Adipose tissue (tissue), 3 donors: ENCODE results near the gene EXOC1L. TPM values are rescaled to one million over a fixed set of nuclear protein-coding genes. Genes with fewer than 3 reads are reported as not detected.
"Not testable (repeated sequence)": the region's sequence is repeated elsewhere in the genome, so short reads cannot be mapped to it uniquely, and the experiment has no call there.

Source experiments
- H3K27ac ChIP-seq: one replicate; pipeline ENCODE4 v1.5.1; 2013; ENCODE audit warnings: low read depth, low read length
- WGBS, 3 donors: extraction: QIAGEN DNeasy Blood & Tissue Kit; methylation state at CpG; one replicate each; pipeline ENCODE4 v1.1.7; 2013; 5-methylcytosine and 5-hydroxymethylcytosine counted together
- polyA plus RNA-seq, 3 donors: library from polyadenylated mRNA; stranded (reverse); fragments of 200-250 nt; gene quantifications; one replicate each; pipeline ENCODE4 v1.2.3, GENCODE V29; 2013
- donor health status: healthy with polysubstance abuse.
- donor health status: Bipolar disorder and iron deficiency.
- donor health status: healthy.

Gene EXOC1L
- polyA plus RNA-seq, 3 donors, result 0.07 to 1.9 (median 0.33) TPM

DNA sequence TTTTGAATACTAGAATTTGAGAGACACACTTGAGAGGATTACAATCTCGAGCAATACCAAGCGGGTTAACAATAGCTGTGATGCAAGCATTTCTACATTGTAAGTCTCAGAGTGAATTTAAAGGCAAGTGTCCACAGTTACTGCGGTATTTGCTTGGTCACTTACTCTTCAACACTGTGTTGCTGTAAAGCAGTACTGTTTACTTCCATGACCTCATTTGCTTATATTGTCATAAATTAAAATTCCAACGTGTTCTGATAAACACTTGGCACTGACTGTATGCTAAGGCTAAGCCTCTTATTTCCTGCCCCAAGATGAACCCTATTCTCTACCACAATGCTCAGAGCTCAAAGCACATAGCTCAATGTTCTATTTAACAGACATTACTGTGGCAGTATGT lies 11.1 kb downstream of the EXOC1L start:
- 50 to 62% (median 58%) methylated on average over 4 of the region's 4 CpGs for WGBS, 3 donors
- no peak overlapping the region for H3K27ac ChIP-seq

DNA sequence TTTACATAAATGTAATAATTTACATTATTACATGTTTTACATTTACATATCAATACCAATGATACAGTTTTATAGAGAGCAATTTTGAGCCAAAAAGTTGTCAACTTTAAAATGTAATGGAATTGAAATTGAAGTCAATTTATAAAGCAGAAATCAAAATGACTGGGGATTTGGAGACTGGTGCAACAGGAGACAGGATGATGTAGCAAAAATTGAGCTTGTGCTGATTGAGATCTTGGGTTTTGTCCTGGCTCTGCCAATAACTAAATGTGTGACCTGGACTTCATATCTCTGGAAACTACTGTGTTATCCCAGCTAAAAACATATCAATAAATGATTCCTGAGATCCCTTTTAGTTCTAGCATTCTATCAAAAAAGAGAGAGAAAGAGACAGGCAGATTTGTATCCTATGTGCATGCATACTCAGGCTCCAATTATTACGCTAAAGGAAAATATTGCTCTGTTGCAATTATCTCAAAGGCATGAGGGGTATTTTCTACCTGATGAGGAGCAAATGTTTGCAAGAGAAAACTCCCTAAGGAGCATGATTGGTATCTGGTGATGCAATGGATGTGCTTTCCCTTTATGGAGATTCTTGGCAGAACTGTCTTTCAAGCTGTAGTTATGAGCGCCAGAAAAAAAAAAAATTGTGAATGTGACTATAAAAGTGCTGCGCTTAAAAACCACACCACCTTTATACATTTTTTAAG lies 14.7 kb downstream of the EXOC1L start:
- H3K27ac ChIP-seq, result no peak overlapping the region
- 86 to 88% (median 87%) methylated on average over 3 of the region's 3 CpGs for WGBS, 3 donors

GRCh38 chr4:55837903-55838302 lies 18.3 kb downstream of the EXOC1L start:
- WGBS, 3 donors, result 67 to 79% (median 70%) methylated on average over 1 of the region's 1 CpG
- no peak overlapping the region for H3K27ac ChIP-seq

DNA sequence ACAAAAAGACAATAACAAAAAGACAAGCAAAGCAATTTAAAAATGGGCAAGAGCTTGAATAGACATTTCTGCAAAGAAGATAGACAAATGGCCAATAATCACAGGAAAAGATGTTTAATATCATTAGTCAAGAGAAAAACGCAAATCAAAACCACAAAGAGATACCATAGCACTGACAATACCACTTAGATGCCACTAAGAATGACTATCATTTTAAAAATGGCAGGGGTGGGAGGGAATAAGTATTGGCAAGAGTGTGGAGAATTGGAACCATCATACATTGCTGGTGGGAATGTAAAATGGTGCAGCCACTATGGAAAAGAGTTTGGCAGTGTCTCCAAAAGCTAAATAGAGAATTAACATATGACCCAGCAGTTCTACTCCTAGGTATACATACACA lies 18.8 kb downstream of the EXOC1L start:
- no peak overlapping the region for H3K27ac ChIP-seq
- WGBS, 3 donors, result 69 to 75% (median 73%) methylated on average over 1 of the region's 1 CpG

DNA sequence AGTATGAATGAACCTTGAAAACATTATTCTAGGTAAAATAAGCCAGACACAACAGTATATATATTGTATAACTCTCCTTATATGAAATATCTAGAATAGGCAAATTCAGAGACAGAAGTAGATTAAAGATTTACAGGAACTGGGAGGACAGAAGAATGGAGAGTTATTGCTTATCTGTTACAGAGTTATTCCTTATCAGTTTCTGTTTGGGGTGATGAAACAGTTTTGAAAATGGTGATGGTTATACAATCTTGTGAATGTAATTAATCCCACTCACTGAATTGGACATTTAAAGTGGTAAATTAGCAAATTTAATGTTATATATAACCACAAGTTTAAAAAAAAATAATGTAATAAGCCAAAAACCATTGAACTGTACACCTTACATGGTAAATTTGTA lies 19.4 kb downstream of the EXOC1L start:
- no peak overlapping the region for H3K27ac ChIP-seq

DNA sequence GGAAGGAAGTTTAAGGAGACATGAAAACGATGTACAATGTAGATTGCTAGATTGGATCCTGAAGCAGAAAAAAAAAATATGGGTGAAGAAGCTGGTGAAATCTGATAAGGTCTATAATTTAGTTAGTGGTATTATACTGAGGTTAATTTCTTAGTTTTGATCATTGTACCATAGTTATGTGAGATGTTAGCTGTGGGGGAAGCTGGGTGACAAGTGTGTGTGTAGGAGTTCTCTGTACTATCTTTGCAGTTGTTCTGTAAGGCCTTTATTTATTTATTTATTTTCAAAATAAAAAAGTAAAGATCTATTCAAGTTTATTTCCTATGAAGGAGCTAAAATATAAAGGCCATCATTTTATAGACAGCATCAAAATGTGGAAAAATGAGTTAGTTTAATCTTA lies 21.4 kb downstream of the EXOC1L start:
- H3K27ac ChIP-seq, result no peak overlapping the region
- 87 to 95% (median 92%) methylated on average over 1 of the region's 1 CpG for WGBS, 3 donors

DNA sequence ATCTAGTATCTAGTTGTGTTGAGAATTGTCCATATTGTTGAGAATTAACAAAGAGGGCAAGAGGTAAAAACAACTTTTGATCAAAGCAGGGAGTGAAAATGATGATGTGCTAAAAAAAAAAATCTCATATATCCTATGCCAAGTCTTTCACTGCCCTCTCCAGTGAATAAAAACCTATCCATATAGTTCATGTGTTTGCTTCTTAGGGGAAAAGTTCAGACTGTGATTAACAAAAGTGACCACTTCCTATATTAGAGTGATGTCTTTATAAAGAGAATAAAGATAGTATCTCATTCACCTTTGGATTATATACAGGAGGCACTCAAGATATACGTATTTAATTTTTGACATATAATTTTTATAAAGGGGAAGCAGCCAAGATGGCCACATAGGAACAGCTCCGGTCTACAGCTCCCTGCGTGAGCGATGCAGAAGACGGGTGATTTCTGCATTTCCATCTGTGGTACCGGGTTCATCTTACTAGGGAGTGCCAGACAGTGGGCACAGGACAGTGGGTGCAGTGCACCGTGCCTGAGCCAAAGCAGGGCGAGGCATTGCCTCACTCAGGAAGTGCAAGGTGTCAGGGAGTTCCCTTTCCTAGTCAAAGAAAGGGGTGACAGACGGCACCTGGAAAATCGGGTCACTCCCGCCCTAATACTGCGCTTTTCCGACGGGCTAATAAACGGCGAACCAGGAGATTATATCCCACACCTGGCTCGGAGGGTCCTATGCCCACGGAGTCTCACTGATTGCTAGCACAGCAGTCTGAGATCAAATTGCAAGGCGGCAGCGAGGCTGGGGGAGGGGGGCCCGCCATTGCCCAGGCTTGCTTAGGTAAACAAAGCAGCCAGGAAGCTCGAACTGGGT lies 22.0 kb downstream of the EXOC1L start:
- not testable (repeated sequence) for H3K27ac ChIP-seq
- 73 to 86% (median 81%) methylated on average over 18 to 21 of the region's 22 CpGs for WGBS, 3 donors

GRCh38 chr4:55842312-55842711 lies 22.7 kb downstream of the EXOC1L start:
- not testable (repeated sequence) for H3K27ac ChIP-seq
- WGBS, 3 donors, result 72 to 82% (median 78%) methylated on average over 8 to 9 of the region's 10 CpGs

GRCh38 chr4:55849724-55850123 lies 30.1 kb downstream of the EXOC1L start:
- WGBS, 3 donors, result 62 to 75% (median 73%) methylated on average over 9 of the region's 9 CpGs
- H3K27ac ChIP-seq, result no peak overlapping the region

- 58 to 77% (median 66%) methylated on average over 6 of the region's 6 CpGs for WGBS, 3 donors
- H3K27ac ChIP-seq, result no peak overlapping the region
Measured at GRCh38 chr4:55851885-55852284, 32.3 kb downstream of the EXOC1L start.

GRCh38 chr4:55853484-55854046 lies 34.0 kb downstream of the EXOC1L start, which contains the start of gene EXOC1:
EXOC1 (plus strand) TSS chr4:55853648; CDS start chr4:55858324, 4,676 bp downstream.
- no peak within 1 kb of the TSS for H3K27ac ChIP-seq
- WGBS, 3 donors, result 0% methylated on average over 50 of the region's 50 CpGs

DNA sequence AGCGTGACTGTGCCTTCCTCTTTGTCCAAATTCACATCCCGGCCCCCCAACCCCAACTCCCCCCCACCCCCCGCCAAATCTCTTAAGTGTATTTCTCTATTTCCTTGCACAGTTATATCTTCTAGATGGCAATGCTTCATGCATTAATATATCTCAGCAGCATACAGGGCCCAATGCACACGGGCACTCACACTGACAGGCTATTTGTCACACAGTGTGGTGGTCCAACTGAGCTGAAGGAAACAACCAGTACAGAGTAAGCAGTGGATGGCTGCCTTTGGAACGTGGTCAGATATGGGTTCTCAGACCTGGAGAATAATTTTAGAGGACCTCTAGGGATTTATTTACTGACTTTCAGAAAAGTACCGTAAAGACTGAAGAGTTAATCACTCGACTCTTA lies 34.5 kb downstream of the EXOC1L start:
- H3K27ac ChIP-seq, result no peak overlapping the region
- WGBS, 3 donors, result 8 to 13% (median 13%) methylated on average over 7 of the region's 7 CpGs

DNA sequence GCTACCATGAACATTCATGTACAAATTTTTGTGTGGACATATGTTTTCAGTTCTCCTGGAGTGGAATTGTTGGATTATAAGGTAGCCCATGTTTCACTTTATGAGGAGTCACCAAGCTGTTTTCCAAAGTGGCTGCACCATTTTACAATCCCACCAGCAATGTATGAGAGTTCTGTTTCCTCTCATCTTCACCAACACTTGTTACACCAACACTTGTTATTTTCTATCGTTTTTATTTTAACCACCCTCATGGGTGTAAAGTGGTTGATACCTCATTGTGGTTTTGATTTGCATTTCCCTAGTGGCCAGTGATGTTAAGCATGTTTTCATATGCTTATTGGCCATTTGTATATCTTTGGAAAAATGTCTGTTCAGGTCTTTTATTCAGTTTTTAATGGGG lies 38.0 kb downstream of the EXOC1L start:
- 84 to 96% (median 88%) methylated on average over 1 of the region's 1 CpG for WGBS, 3 donors
- no peak overlapping the region for H3K27ac ChIP-seq

- 64 to 92% (median 72%) methylated on average over 2 of the region's 2 CpGs for WGBS, 3 donors
- H3K27ac ChIP-seq, result no peak overlapping the region
Measured at GRCh38 chr4:55859711-55860110, 40.1 kb downstream of the EXOC1L start.

DNA sequence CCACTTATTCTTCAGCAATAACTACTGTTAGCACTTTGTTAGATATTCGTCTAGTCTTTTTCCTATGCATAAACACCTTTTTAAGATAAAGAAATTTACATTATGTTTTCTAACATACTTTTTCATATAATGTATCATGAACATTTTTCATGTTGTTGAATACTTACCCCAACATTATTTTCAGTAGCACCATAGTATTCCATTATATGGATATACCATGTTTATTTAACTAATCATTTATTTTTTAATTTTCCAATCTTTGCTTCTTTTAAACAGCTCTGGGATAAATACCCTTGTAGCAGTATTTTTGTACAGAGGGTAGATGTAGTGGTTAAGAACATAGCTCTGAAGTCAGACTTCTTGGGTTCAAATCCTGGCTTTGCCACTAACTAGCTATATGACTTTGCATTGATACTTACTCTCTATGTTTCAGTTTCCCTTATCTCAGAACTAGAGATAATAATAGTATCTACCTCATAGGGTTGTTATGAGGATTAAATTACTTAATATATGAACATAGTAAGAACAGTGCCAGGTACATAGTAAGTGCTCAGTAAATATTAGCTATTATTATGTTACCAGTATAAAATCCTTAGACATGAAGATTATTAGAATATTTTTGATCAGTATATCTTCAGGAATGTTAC lies 45.1 kb downstream of the EXOC1L start:
- 89 to 96% (median 93%) methylated on average over 1 of the region's 1 CpG for WGBS, 3 donors
- no peak overlapping the region for H3K27ac ChIP-seq

GRCh38 chr4:55865228-55865806 lies 45.7 kb downstream of the EXOC1L start:
- 52 to 87% (median 63%) methylated on average over 2 of the region's 2 CpGs for WGBS, 3 donors
- H3K27ac ChIP-seq, result no peak overlapping the region

DNA sequence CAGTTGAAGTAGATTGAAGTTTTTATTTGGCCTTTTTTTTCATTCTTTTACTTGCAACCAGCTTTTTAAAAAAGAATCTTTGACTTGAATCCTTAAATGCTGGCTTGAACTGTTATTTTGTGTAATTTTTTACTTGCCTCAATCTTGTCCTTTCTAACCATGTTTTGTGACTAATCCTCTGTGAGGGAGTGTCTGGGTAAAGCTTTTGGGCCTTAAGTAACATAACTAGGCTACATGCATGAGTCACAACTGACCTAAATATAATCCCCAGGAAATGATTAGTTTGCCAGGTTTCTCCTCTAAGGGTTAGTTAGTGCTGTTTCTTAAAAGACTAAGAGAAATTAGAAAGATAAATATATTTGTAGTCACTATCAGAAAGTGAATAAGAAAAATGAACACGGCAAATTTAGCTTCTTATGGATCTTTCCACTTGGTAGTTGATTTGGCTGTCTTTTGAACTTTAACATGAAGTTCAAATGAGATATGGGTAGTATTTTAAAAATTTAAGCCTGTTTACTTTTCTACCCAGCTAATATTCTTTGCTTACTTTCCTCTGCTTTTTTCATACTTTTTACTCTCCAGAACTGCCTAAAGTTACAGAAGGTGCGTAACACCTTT lies 46.8 kb downstream of the EXOC1L start:
- 46 to 55% (median 46%) methylated on average over 2 of the region's 2 CpGs for WGBS, 3 donors
- H3K27ac ChIP-seq, result no peak overlapping the region

DNA sequence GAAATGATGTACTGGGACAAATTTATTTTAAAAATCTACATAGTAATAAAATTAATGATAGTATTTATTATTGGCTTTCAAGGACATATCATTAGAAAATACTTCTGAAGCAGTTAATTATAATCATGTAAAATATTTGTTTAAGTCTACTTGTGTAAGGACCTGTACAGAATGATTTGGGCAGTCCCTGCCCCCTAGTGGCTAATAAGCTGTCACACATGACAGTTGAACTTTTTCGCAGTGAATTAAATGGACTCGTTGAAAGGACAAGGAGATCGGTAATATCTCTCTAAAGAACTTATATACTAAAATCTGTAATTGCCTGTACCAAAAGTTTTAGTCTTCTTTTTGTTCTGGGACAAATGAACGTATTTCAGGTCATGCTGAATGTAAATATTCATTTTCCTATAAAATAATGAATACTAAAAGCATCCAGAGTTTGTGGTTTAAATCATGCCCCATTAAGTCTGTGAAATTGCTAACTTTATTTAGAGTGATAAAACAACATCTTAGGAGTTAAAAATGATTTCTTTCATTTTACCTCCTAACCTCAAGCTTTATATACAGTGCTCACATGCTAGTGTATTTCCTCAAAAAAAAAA lies 47.5 kb downstream of the EXOC1L start:
- no peak overlapping the region for H3K27ac ChIP-seq
- WGBS, 3 donors, result 8 to 17% (median 15%) methylated on average over 4 of the region's 4 CpGs
